ENCODE data around the gene ITGB3. TPM values are rescaled to one million over a fixed set of nuclear protein-coding genes. Genes with fewer than 3 reads are reported as not detected.
A peak's percentile ranks its signal among the peaks of the same experiment; 100 is the strongest.

ITGB3 gene
- total RNA-seq, 1 donor from 2014 or later, result 4.1 TPM

DNA sequence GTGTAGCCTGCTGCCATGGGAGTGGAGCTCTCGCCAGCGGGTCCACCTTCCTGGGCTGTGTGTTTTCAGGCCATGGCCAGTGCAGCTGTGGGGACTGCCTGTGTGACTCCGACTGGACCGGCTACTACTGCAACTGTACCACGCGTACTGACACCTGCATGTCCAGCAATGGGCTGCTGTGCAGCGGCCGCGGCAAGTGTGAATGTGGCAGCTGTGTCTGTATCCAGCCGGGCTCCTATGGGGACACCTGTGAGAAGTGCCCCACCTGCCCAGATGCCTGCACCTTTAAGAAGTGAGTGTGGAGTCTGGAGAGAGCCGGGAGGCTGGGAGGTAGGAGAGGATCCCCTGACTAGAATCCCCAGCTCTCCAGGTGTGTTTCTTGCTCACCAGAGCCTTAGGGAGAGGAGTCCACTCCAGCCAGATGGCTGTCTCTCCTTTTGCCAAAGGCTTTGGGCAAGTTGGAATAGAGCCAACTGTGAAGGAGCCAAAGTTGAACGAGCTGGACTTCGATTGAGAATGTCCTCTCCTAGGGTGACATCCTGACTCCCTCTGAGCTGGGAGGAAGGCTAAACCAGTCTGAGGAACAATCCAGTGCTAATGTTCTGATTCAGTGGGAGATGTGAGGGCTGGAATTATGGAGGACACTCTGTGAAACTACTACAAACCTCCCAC is 45.7 kb downstream of the ITGB3 start:
- no peak for DNase-seq
- H3K4me3 Mint-ChIP-seq, result no peak overlapping the region
- H3K9me3 Mint-ChIP-seq, result peaks cover 5% of the 10 kb centered on the region
- peaks cover 14% of the 10 kb centered on the region for H3K4me1 Mint-ChIP-seq
- ChIA-PET CTCF (interaction anchor here (2.4 kb wide), 1 partner anchor 12 kb away, joined by 6 read pairs; no protein-coding TSS in a partner anchor), POLR2A (interaction anchor here (0.6 kb wide), 1 partner anchor 14 kb away, joined by 4 read pairs; no protein-coding TSS in a partner anchor)
- H3K36me3 Mint-ChIP-seq (ENCODE audit: low read depth), result peaks cover 3% of the 10 kb centered on the region
- no peak for ATAC-seq (ENCODE audit: low read depth)
- intact Hi-C loops (cut with micrococcal nuclease), result loop anchor here (1.0 kb wide), 1 partner anchor 12 kb away; no protein-coding TSS in a partner anchor
- no peaks in the 10 kb centered on the region for H3K27me3 Mint-ChIP-seq
- no peak overlapping the region for H3K27ac Mint-ChIP-seq
- TF ChIP-seq, protein P1, sequence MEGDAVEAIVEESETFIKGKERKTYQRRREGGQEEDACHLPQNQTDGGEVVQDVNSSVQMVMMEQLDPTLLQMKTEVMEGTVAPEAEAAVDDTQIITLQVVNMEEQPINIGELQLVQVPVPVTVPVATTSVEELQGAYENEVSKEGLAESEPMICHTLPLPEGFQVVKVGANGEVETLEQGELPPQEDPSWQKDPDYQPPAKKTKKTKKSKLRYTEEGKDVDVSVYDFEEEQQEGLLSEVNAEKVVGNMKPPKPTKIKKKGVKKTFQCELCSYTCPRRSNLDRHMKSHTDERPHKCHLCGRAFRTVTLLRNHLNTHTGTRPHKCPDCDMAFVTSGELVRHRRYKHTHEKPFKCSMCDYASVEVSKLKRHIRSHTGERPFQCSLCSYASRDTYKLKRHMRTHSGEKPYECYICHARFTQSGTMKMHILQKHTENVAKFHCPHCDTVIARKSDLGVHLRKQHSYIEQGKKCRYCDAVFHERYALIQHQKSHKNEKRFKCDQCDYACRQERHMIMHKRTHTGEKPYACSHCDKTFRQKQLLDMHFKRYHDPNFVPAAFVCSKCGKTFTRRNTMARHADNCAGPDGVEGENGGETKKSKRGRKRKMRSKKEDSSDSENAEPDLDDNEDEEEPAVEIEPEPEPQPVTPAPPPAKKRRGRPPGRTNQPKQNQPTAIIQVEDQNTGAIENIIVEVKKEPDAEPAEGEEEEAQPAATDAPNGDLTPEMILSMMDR (IDR thresholded peaks at IDR 0.05), result no peak

DNA sequence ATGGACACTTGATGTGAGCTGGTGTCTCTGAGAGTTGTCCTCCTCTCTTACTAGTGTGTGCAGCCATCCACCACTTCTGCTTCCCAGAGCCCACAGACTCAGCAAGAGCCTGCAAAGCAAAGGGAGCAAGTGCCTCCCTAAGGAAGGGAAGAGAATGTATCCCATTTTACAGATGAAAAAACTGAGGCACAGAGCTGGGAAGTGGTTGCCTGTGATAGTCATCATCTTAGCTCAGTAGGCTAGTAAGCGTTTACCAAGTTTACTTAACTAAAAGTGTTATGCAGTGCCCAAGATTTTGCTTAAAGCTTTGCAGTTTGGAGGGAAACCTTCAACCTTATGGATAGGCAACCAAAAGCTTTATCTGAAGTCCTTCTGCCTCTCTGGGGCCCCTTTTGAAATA is 47.1 kb downstream of the ITGB3 start:
- Mint-ChIP-seq H3K4me1 (peaks cover 11% of the 10 kb centered on the region), H3K4me3 (no peak overlapping the region), H3K36me3 (ENCODE audit: low read depth) (peaks cover 3% of the 10 kb centered on the region), H3K27me3 (no peaks in the 10 kb centered on the region), H3K27ac (no peak overlapping the region), H3K9me3 (peaks cover 5% of the 10 kb centered on the region)
- TF ChIP-seq, protein P1 (IDR thresholded peaks at IDR 0.05), result no peak
- intact Hi-C loops (cut with micrococcal nuclease), result no loop called here
- ChIA-PET POLR2A (interaction anchor here (0.8 to 1.0 kb wide), 3 partner anchors 13 to 23 kb away, joined by 3 to 5 read pairs (median 3); partner anchors contain the start of gene EFCAB13), CTCF (interaction anchor here (0.8 to 2.4 kb wide), 4 partner anchors 12 to 72 kb away, joined by 3 to 6 read pairs (median 3); no protein-coding TSS in a partner anchor)
- ATAC-seq (ENCODE audit: low read depth) (no peak), DNase-seq (no peak)

DNA sequence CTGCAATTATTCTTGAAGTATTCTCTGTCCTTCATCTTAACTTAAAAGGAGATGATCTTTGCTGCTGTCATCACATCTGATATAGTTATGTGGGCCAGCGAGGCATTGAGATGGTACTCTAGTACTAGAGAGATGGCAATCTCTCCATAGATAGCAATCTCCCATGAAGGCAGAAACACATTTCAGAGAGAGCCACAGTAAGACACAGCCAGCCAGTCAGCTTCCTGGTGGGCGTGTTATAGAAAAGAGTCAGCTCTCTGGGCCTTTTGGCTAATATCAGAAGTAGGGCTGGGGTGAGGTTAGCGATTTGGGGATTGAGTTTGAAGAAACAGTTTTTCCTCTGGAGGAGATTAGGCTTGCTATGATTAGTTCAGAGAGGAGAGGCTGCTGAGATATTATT is 47.5 kb downstream of the ITGB3 start:
- ATAC-seq (ENCODE audit: low read depth) (no peak), DNase-seq (no peak)
- intact Hi-C loops (cut with micrococcal nuclease), result no loop called here
- Mint-ChIP-seq H3K4me1 (peaks cover 11% of the 10 kb centered on the region), H3K4me3 (no peak overlapping the region), H3K36me3 (ENCODE audit: low read depth) (peaks cover 3% of the 10 kb centered on the region), H3K27ac (peak overlapping the region; percentile 27), H3K9me3 (peaks cover 5% of the 10 kb centered on the region), H3K27me3 (no peaks in the 10 kb centered on the region)
- TF ChIP-seq, protein P1 (IDR thresholded peaks at IDR 0.05), result no peak
- ChIA-PET POLR2A (interaction anchor here (0.9 to 1.0 kb wide), 2 partner anchors 14 to 15 kb away, joined by 3 to 5 read pairs; no protein-coding TSS in a partner anchor), CTCF (interaction anchor here (0.8 to 2.4 kb wide), 4 partner anchors 11 to 72 kb away, joined by 3 to 6 read pairs (median 3); no protein-coding TSS in a partner anchor)

DNA sequence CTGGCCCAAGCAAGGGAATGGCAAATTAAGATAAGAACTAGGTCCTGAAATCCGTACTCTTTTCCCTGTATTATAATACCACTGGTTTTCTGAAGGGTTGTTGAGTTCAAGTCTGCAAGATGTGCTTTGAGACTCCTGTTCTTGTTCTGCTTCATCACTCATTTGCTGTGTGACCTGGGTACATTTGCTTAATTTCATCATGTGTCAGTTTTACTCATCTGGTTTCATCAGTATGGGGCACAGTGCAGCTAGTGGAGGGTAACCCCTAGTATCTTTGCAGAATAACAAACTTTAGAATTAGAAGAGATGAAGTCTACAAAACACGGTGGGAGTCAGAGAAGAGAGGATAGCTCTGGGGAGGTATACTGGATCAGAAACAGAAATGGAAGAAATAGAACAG is 48.2 kb downstream of the ITGB3 start:
- no peak for ATAC-seq (ENCODE audit: low read depth)
- Mint-ChIP-seq H3K27ac (peak overlapping the region; percentile 2), H3K27me3 (no peaks in the 10 kb centered on the region), H3K36me3 (ENCODE audit: low read depth) (peaks cover 3% of the 10 kb centered on the region), H3K4me3 (no peak overlapping the region), H3K4me1 (peaks cover 11% of the 10 kb centered on the region), H3K9me3 (peaks cover 5% of the 10 kb centered on the region)
- no peak for DNase-seq
- POLR2A ChIA-PET, result no interaction called here
- CTCF ChIA-PET, result interaction anchor here (2.4 kb wide), 1 partner anchor 15 kb away, joined by 6 read pairs; no protein-coding TSS in a partner anchor
- intact Hi-C loops (cut with micrococcal nuclease), result no loop called here
- TF ChIP-seq, protein P1 (IDR thresholded peaks at IDR 0.05), result no peak

DNA sequence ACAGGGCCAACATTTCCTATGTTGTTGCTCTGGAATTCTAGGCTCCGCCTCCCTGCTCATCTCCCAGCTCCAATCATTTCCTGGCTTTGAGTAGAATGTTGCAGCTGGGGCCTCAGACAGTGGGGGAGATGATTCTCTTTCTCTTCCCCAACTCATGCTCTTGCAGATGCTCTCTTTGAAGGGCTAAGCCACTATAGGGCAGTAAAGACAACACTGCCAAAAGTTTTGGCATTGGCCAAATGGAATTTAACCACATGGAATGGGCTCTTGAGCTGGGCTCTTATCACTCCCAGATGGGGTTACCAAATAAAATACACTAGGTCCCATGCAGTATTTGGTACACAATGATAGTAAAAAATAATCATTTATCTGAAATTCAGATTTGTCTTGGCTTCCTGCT is 50.6 kb downstream of the ITGB3 start:
- Mint-ChIP-seq H3K9me3 (peaks cover 5% of the 10 kb centered on the region), H3K27ac (no peak overlapping the region), H3K27me3 (no peaks in the 10 kb centered on the region), H3K36me3 (ENCODE audit: low read depth) (peaks cover 3% of the 10 kb centered on the region), H3K4me1 (peaks cover 11% of the 10 kb centered on the region), H3K4me3 (no peak overlapping the region)
- POLR2A ChIA-PET, result interaction anchor here (0.7 kb wide), 1 partner anchor 298 kb away, joined by 10 read pairs; no protein-coding TSS in a partner anchor
- TF ChIP-seq, protein P1 (IDR thresholded peaks at IDR 0.05), result no peak
- CTCF ChIA-PET, result interaction anchor here (1.0 kb wide), 1 partner anchor 12 kb away, joined by 3 read pairs; no protein-coding TSS in a partner anchor
- intact Hi-C loops (cut with micrococcal nuclease), result no loop called here
- no peak for ATAC-seq (ENCODE audit: low read depth)
- no peak for DNase-seq

Measured in activated B cell treated with CpG ODN at 0.5 μM for 24 hours (primary cell).